Epithelial cell of proximal tubule (primary cell): ENCODE measurements around the gene NAPA. TPM values are rescaled to one million over a fixed set of nuclear protein-coding genes. Genes with fewer than 3 reads are reported as not detected.

Source experiments
- DNase-seq: peaks from one replicate; pipeline ENCODE4 v3.0.0-alpha.2; 2011; ENCODE audit warnings: low read depth
- H3K4me3 ChIP-seq: 2 replicates; pipeline ENCODE4 v1.5.1; 2011; ENCODE audit warnings: low read depth, mild to moderate bottlenecking, low read length
- CTCF ChIP-seq: conservative IDR thresholded peaks from 2 replicates; pipeline ENCODE4 v1.5.1; 2012; ENCODE audit warnings: low read depth, mild to moderate bottlenecking, low read length
- total RNA-seq: library from RNA; depleted of rRNA; stranded (reverse); fragments of >200 nt; gene quantifications from 2 replicates; pipeline ENCODE4 v1.2.3, GENCODE V29; 2015

The NAPA gene
- total RNA-seq, 1 donor from 2014 or later, result 78.9 TPM

GRCh38 chr19:47465957-47466356, 48.9 kb downstream of the NAPA start:
- DNase-seq, result no peak
- no peak overlapping the region for H3K4me3 ChIP-seq
- TF ChIP-seq CTCF, result no peak

- TF ChIP-seq CTCF, result no peak
- H3K4me3 ChIP-seq, result no peak overlapping the region
- DNase-seq, result no peak
Observed at GRCh38 chr19:47464675-47465419, 50.0 kb downstream of the NAPA start.

- H3K4me3 ChIP-seq, result no peak overlapping the region
- no peak for DNase-seq
- TF ChIP-seq CTCF, result no peak
Observed at GRCh38 chr19:47461876-47462275, 53.0 kb downstream of the NAPA start.

GRCh38 chr19:47459477-47459876, 55.4 kb downstream of the NAPA start:
- DNase-seq, result no peak
- H3K4me3 ChIP-seq, result no peak overlapping the region
- no peak for TF ChIP-seq CTCF

GRCh38 chr19:47458672-47459071, 56.2 kb downstream of the NAPA start:
- no peak overlapping the region for H3K4me3 ChIP-seq
- DNase-seq, result no peak
- no peak for TF ChIP-seq CTCF

GRCh38 chr19:47456721-47457474, 58.0 kb downstream of the NAPA start:
- DNase-seq, result no peak
- no peak for TF ChIP-seq CTCF
- H3K4me3 ChIP-seq, result no peak overlapping the region
